Body of pancreas (tissue), 4 donors: ENCODE results near the gene DIRAS1.

Source experiments
- CTCF ChIP-seq, 7 experiments: fragments of 450-650 bp in 4 of 7; fragments of 200-600 bp in 3 of 7; sonication (generic) in 3 of 7; IDR thresholded peaks; one replicate each; pipeline ENCODE4 v1.5.1; 2016 to 2019; ENCODE audit warnings: antibody characterized with exemption in 7 of 7
- POLR2A ChIP-seq, 3 donors: fragments of 450-650 bp; IDR thresholded peaks; one replicate each; pipeline ENCODE4 v1.6.1; 2016; ENCODE audit warnings: antibody characterized with exemption in 3 of 3, mild to moderate bottlenecking in 2 of 3

- TF ChIP-seq CTCF (IDR thresholded peaks at IDR 0.05) = no peak
- TF ChIP-seq POLR2A (IDR thresholded peaks at IDR 0.05) = no peak
Observed at GRCh38 chr19:2701361-2702169, 19.6 kb downstream of the DIRAS1 start.
